IPS-15b (cell line): Measurements from ENCODE around the gene ENPP5.
"Not testable (repeated sequence)": the region's sequence is repeated elsewhere in the genome, so short reads cannot be mapped to it uniquely, and the experiment has no call there.

Experiments used
- H3K27me3 ChIP-seq: one replicate; pipeline ENCODE4 v1.6.1; 2013; ENCODE audit warnings: low read length; ENCODE audit not compliant: control insufficient read depth, insufficient read depth
- H3K36me3 ChIP-seq: one replicate; pipeline ENCODE4 v1.6.1; 2013; ENCODE audit warnings: low read length; ENCODE audit not compliant: control insufficient read depth, insufficient read depth
- H3K4me1 ChIP-seq: one replicate; pipeline ENCODE4 v1.6.1; 2013; ENCODE audit warnings: mild to moderate bottlenecking, low read length; ENCODE audit not compliant: control insufficient read depth, insufficient read depth
- H3K4me3 ChIP-seq: one replicate; pipeline ENCODE4 v1.5.1; 2013; ENCODE audit warnings: low read depth, low read length
- H3K9ac ChIP-seq: one replicate; pipeline ENCODE4 v1.6.1; 2013; ENCODE audit warnings: low read depth, mild to moderate bottlenecking, low read length
- H3K9me3 ChIP-seq: one replicate; pipeline ENCODE4 v1.6.1; 2013; ENCODE audit warnings: mild to moderate bottlenecking, low read length; ENCODE audit not compliant: control insufficient read depth, insufficient read depth

ENPP5 gene

GRCh38 chr6:46129629-46130511 lies 40.9 kb downstream of the ENPP5 start, which contains the start of gene ENPP4:
TSS of gene ENPP4 (plus strand) at chr6:46129989. CDS start at chr6:46139584, 9,595 bp downstream.
- no peaks in the 10 kb centered on the region for H3K4me1 ChIP-seq
- H3K9me3 ChIP-seq = no peaks in the 10 kb centered on the region
- H3K36me3 ChIP-seq = no peaks in the 10 kb centered on the region
- H3K27me3 ChIP-seq = peaks cover 21% of the 10 kb centered on the region
- H3K9ac ChIP-seq = peak within 1 kb of the TSS; percentile 41
- H3K4me3 ChIP-seq = peak within 1 kb of the TSS; percentile 88

GRCh38 chr6:46129291-46129628 lies 41.5 kb downstream of the ENPP5 start:
- no peaks in the 10 kb centered on the region for H3K4me1 ChIP-seq
- no peaks in the 10 kb centered on the region for H3K36me3 ChIP-seq
- no peak overlapping the region for H3K9ac ChIP-seq
- H3K9me3 ChIP-seq = no peaks in the 10 kb centered on the region
- H3K4me3 ChIP-seq = peak overlapping the region; percentile 88
- peaks cover 21% of the 10 kb centered on the region for H3K27me3 ChIP-seq

GRCh38 chr6:46128476-46128875 lies 42.3 kb downstream of the ENPP5 start:
- H3K4me1 ChIP-seq = no peaks in the 10 kb centered on the region
- no peak overlapping the region for H3K9ac ChIP-seq
- no peaks in the 10 kb centered on the region for H3K36me3 ChIP-seq
- H3K27me3 ChIP-seq = peaks cover 21% of the 10 kb centered on the region
- H3K4me3 ChIP-seq = no peak overlapping the region
- no peaks in the 10 kb centered on the region for H3K9me3 ChIP-seq

GRCh38 chr6:46119679-46120078 lies 51.1 kb downstream of the ENPP5 start:
- H3K9ac ChIP-seq, H3K36me3 ChIP-seq, H3K4me1 ChIP-seq, H3K27me3 ChIP-seq, H3K9me3 ChIP-seq: not testable (repeated sequence)
- H3K4me3 ChIP-seq = peak overlapping the region; percentile 8

- Histone ChIP-seq H3K4me3 (no peak overlapping the region), H3K9ac (no peak overlapping the region), H3K36me3 (no peaks in the 10 kb centered on the region), H3K27me3 (no peaks in the 10 kb centered on the region), H3K4me1 (no peaks in the 10 kb centered on the region), H3K9me3 (no peaks in the 10 kb centered on the region)
Observed at GRCh38 chr6:46118836-46119235, 51.9 kb downstream of the ENPP5 start.

GRCh38 chr6:46118157-46118556 lies 52.6 kb downstream of the ENPP5 start:
- H3K4me3 ChIP-seq = no peak overlapping the region
- H3K9ac ChIP-seq = no peak overlapping the region
- H3K27me3 ChIP-seq = no peaks in the 10 kb centered on the region

GRCh38 chr6:46116289-46116688 lies 54.5 kb downstream of the ENPP5 start:
- Histone ChIP-seq H3K9me3 (no peaks in the 10 kb centered on the region), H3K27me3 (no peaks in the 10 kb centered on the region), H3K4me1 (peaks cover 7% of the 10 kb centered on the region), H3K9ac (no peak overlapping the region), H3K4me3 (no peak overlapping the region), H3K36me3 (no peaks in the 10 kb centered on the region)

More at GRCh38 chr6:46118157-46118556, 52.6 kb downstream of the ENPP5 start:
- Histone ChIP-seq H3K4me1 (peaks cover 5% of the 10 kb centered on the region), H3K9me3 (no peaks in the 10 kb centered on the region), H3K36me3 (no peaks in the 10 kb centered on the region)

- H3K4me1 ChIP-seq = peaks cover 7% of the 10 kb centered on the region
- H3K4me3 ChIP-seq = no peak overlapping the region
- H3K27me3 ChIP-seq = no peaks in the 10 kb centered on the region
- H3K9me3 ChIP-seq = no peaks in the 10 kb centered on the region
- no peak overlapping the region for H3K9ac ChIP-seq
- no peaks in the 10 kb centered on the region for H3K36me3 ChIP-seq
Observed at GRCh38 chr6:46115634-46116033, 55.1 kb downstream of the ENPP5 start.

- Histone ChIP-seq H3K4me1 (peaks cover 7% of the 10 kb centered on the region), H3K27me3 (no peaks in the 10 kb centered on the region), H3K36me3 (no peaks in the 10 kb centered on the region), H3K4me3 (no peak overlapping the region), H3K9ac (no peak overlapping the region), H3K9me3 (no peaks in the 10 kb centered on the region)
Observed at GRCh38 chr6:46113370-46113769, 57.4 kb downstream of the ENPP5 start.
